Ishikawa (cell line): Measurements from ENCODE around the gene MIA2.

Experiments
- CEBPB ChIP-seq: IDR thresholded peaks from 2 replicates; pipeline ENCODE4 v1.6.1; 2012
- CREB1 ChIP-seq: IDR thresholded peaks from 2 replicates; pipeline ENCODE4 v1.6.1; 2012; ENCODE audit warnings: low read depth
- EGR1 ChIP-seq: IDR thresholded peaks from 2 replicates; pipeline ENCODE4 v1.6.1; 2012
- EP300 ChIP-seq: IDR thresholded peaks from 2 replicates; pipeline ENCODE4 v1.6.1; 2012; ENCODE audit warnings: borderline replicate concordance
- FOXM1 ChIP-seq: IDR thresholded peaks from 2 replicates; pipeline ENCODE4 v1.6.1; 2012; ENCODE audit warnings: low read depth, borderline replicate concordance
- NFIC ChIP-seq: IDR thresholded peaks from 2 replicates; pipeline ENCODE4 v1.6.1; 2012
- RAD21 ChIP-seq: IDR thresholded peaks from 2 replicates; pipeline ENCODE4 v1.6.1; 2012; ENCODE audit warnings: low read depth
- TAF1 ChIP-seq: IDR thresholded peaks from 2 replicates; pipeline ENCODE4 v1.6.1; 2012; ENCODE audit warnings: low read depth, mild to moderate bottlenecking
- TCF12 ChIP-seq: IDR thresholded peaks from 2 replicates; pipeline ENCODE4 v1.6.1; 2012; ENCODE audit warnings: low read depth
- TEAD4 ChIP-seq: IDR thresholded peaks from 2 replicates; pipeline ENCODE4 v1.6.1; 2012
- YY1 ChIP-seq: IDR thresholded peaks from 2 replicates; pipeline ENCODE4 v1.6.1; 2012; ENCODE audit warnings: low read depth
- ZBTB7A ChIP-seq: IDR thresholded peaks from 2 replicates; pipeline ENCODE4 v1.6.1; 2012; ENCODE audit warnings: low read depth
- TF ChIP-seq, protein P1 (sequence below): IDR thresholded peaks from 2 replicates; pipeline ENCODE4 v1.6.1; 2012
- TF ChIP-seq, protein P2 (sequence below): IDR thresholded peaks from 2 replicates; pipeline ENCODE4 v1.6.1; 2012
- TF ChIP-seq, protein P3 (sequence below): IDR thresholded peaks from 2 replicates; pipeline ENCODE4 v1.6.1; 2012; ENCODE audit warnings: low read depth, mild to moderate bottlenecking

Gene MIA2

DNA sequence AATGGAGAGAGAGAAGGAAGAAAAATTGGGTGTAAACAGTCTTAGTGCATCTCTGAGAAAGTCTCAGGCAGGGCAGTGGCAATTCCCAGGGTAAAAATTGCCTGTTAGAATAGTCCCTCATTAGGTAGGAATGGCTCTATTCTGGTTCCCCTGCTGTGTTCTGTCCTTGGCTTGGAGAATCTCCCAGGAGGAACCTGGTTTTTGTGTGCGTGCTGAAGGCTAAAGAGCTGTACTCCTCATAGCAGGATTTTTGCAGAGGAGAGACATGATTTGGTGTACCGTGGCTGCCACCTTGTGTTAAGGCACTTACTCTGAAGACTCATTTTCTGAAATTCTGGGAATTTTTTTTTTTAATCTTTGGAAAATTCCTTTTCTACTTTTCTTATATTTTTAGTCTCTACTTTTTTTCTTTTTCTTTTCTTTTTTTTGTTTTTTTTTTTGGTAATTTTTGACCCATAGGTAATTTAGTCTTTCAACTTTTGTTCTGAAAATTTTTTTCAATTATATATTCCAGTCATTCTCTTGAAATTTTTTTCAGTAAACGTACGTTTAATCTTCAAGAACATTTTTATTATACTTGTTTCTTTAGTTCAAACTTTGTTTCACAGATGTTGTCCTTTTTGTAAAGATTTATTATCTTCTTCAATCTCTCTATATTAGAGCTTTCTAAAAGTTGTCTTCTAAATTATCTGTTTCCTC lies 134.7 kb downstream of the MIA2 start:
- TF ChIP-seq CEBPB (no peak), EGR1 (no peak), FOXM1 (no peak), RAD21 (peak; percentile 84)
- TF ChIP-seq, protein P1, sequence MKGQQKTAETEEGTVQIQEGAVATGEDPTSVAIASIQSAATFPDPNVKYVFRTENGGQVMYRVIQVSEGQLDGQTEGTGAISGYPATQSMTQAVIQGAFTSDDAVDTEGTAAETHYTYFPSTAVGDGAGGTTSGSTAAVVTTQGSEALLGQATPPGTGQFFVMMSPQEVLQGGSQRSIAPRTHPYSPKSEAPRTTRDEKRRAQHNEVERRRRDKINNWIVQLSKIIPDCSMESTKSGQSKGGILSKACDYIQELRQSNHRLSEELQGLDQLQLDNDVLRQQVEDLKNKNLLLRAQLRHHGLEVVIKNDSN, result no peak

DNA sequence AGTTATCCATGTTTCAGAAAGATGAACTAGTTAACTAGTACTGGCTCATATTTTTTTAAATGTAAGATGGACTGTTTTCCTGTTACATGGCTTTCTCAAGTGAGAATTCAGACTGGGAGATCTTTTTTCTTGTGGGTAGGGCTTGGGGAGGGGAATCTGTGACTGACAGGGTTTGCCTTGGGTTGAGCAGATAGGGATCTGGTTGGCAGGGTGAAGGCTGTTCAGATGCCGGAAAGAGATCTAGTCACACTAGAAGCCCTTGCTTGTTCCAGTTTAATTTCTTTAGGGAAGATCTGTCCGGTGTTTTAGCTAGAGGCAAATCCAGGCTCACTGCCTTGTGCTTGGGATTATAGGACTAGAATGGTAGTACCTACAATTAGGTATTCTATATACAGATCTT lies 135.3 kb downstream of the MIA2 start:
- TF ChIP-seq, protein P1, result no peak
- TF ChIP-seq ZBTB7A (no peak), CREB1 (no peak), NFIC (no peak), YY1 (no peak), TEAD4 (no peak), EP300 (no peak), FOXM1 (no peak), RAD21 (no peak), TAF1 (no peak), TCF12 (no peak), CEBPB (no peak), EGR1 (no peak)
- TF ChIP-seq, protein P2, sequence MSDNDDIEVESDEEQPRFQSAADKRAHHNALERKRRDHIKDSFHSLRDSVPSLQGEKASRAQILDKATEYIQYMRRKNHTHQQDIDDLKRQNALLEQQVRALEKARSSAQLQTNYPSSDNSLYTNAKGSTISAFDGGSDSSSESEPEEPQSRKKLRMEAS, result no peak
- TF ChIP-seq, protein P3, sequence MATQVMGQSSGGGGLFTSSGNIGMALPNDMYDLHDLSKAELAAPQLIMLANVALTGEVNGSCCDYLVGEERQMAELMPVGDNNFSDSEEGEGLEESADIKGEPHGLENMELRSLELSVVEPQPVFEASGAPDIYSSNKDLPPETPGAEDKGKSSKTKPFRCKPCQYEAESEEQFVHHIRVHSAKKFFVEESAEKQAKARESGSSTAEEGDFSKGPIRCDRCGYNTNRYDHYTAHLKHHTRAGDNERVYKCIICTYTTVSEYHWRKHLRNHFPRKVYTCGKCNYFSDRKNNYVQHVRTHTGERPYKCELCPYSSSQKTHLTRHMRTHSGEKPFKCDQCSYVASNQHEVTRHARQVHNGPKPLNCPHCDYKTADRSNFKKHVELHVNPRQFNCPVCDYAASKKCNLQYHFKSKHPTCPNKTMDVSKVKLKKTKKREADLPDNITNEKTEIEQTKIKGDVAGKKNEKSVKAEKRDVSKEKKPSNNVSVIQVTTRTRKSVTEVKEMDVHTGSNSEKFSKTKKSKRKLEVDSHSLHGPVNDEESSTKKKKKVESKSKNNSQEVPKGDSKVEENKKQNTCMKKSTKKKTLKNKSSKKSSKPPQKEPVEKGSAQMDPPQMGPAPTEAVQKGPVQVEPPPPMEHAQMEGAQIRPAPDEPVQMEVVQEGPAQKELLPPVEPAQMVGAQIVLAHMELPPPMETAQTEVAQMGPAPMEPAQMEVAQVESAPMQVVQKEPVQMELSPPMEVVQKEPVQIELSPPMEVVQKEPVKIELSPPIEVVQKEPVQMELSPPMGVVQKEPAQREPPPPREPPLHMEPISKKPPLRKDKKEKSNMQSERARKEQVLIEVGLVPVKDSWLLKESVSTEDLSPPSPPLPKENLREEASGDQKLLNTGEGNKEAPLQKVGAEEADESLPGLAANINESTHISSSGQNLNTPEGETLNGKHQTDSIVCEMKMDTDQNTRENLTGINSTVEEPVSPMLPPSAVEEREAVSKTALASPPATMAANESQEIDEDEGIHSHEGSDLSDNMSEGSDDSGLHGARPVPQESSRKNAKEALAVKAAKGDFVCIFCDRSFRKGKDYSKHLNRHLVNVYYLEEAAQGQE, result no peak

DNA sequence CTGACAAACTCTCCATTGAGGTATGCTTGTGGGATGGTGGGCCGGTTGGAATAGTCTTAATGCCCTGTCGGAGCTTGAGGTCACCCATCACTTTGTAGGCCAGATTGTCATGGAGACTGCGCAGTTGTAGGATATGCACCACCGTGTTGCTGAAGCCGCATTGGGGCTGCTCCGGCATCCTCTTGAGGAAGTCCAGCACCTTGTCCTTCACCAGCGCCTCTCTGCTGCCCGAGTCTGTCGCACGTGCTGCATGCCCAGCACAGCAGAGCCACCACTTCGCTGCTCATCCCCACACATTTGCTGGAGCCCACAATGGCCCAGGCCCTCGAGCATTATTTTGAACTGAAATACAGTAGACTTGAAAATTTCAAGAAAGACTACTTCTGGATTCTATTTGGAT lies 136.7 kb downstream of the MIA2 start:
- no peak for TF ChIP-seq CREB1

DNA sequence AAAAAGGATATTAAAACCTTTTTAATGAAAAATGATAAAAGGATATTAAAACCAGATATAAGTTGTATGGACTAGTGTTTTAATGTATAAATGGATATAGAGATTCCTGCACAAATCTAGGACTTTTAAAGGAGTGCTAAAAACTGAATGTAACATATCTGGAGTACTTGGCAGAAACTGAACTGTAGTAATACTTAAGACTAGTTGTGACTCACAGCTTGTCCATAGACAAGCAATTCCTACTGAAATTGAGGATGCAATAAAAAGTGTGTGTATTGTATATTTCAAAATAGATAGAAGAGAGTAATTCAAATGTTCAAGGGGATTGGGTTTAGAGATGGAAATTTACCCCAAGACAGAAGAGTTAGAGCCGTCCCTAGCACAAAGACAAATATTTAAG lies 138.9 kb downstream of the MIA2 start:
- TF ChIP-seq TAF1 (no peak), YY1 (no peak)

DNA sequence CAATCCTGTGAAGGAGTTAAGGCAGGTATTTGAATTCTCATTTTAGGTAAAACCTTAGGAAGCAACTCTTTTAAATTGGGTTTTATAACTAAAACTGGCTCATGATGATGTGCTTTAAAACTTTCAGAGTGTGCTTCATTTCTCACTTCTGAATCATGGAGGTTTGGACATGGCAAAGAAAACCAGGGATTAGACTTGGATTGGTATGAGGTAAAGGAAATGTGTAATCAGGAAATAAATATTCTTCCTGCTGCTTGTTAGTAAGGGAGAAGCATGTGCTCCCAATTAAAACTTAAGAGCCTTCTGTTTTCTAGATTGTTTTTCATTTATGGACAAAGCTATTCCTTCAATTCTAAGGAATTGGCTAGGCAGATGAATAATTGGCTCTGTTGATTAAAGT lies 141.1 kb downstream of the MIA2 start:
- no peak for TF ChIP-seq TCF12
- no peak for TF ChIP-seq RAD21
- TF ChIP-seq, protein P1, result no peak
- TF ChIP-seq, protein P3, result no peak
- TF ChIP-seq ZBTB7A, result no peak
- TF ChIP-seq EGR1, result no peak
- no peak for TF ChIP-seq YY1
- no peak for TF ChIP-seq TAF1
- TF ChIP-seq, protein P2, result no peak
- no peak for TF ChIP-seq NFIC
- no peak for TF ChIP-seq TEAD4
- no peak for TF ChIP-seq EP300
- TF ChIP-seq CREB1, result no peak
- TF ChIP-seq CEBPB, result no peak
- TF ChIP-seq FOXM1, result no peak

DNA sequence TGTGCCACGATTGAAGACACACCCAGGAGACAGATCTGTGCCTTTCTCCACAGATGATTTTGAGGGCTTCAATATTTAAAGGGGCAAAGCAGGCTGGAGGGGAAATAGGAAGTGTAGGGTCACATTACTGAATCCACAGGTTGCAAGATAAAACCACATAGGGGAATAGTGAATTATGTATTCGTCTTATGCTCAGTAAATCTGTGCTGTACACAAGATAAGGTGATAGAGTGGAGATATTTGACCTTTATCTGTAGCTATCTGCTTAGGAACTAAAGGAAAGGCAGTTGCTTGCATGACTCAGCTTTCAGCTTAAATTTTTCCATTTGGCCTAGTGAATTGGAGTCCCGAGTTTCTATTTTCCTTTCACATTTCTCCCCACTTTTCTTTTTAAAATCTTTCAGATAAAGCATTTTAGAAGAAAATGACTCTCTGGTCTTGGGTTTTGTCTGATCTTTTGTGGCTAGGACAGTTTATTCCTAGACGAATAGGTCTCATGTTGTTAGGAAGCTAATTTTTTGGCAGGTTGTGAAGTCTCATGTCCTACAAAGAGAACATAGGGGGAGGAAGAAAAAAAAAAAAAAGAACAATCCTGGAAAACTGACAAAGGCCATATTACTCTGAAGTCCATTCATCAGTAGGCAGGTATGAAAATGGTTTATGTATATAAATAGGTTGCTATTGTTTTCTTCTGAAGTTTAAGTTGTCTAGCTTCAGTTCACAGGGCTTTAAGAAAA lies 143.1 kb downstream of the MIA2 start:
- TF ChIP-seq CREB1 (no peak), EP300 (no peak), NFIC (no peak), FOXM1 (no peak), YY1 (no peak), TEAD4 (no peak), TAF1 (no peak)
- TF ChIP-seq, protein P2, result no peak
